PC-3 (cell line): Measurements from ENCODE around the gene WBP4. TPM values are rescaled to one million over a fixed set of nuclear protein-coding genes. Genes with fewer than 3 reads are reported as not detected.
A peak's percentile ranks its signal among the peaks of the same experiment; 100 is the strongest.

Source experiments
- ATAC-seq: fragments of 200-7000 bp; cut with Tn5 transposase; 2 replicates; pipeline ENCODE4 v1.9.1; 2020; ENCODE audit warnings: mild to moderate bottlenecking, moderate library complexity
- BruUV-seq: library from RNA; stranded (reverse); fragments of 400-500 nt; replicated peaks from 2 replicates; lab custom pipeline; 2021; lab: Mats Ljungman, UMichigan
- CTCF ChIA-PET: fragments of 300-600 bp; sonication (Branson Sonifier 250); formaldehyde crosslinking; loops from one replicate; lab custom pipeline; 2022; ENCODE audit warnings: antibody characterized with exemption; lab: Charles Lee
- POLR2A ChIA-PET: fragments of 300-600 bp; sonication (Branson Sonifier 250); formaldehyde crosslinking; loops from one replicate; lab custom pipeline; 2022; ENCODE audit warnings: antibody characterized with exemption; ENCODE audit not compliant: unreplicated experiment; lab: Charles Lee
- DNase-seq: peaks from one replicate; pipeline ENCODE4 v3.0.0-alpha.2; 2015
- H2AFZ ChIP-seq: fragments of 300-600 bp; sonication (generic); 2 replicates; pipeline ENCODE4 v1.6.0; 2016; ENCODE audit warnings: antibody characterized with exemption, low read length
- H3F3A ChIP-seq: fragments of 300-600 bp; sonication (generic); one replicate; pipeline ENCODE4 v1.6.0; 2017; ENCODE audit warnings: antibody characterized with exemption, low read length, control low read depth, mild to moderate bottlenecking; ENCODE audit not compliant: unreplicated experiment
- H3K27ac ChIP-seq: fragments of 300-600 bp; sonication (generic); 2 replicates; pipeline ENCODE4 v1.5.1; 2016; ENCODE audit warnings: mild to moderate bottlenecking, low read length
- H3K27me3 ChIP-seq: fragments of 300-600 bp; sonication (generic); 2 replicates; pipeline ENCODE4 v1.6.1; 2016; ENCODE audit warnings: low read length, mixed read lengths
- H3K36me3 ChIP-seq: fragments of 300-600 bp; sonication (generic); 2 replicates; pipeline ENCODE4 v1.6.1; 2016; ENCODE audit warnings: low read depth, mixed run types, low read length, mixed read lengths
- H3K4me1 ChIP-seq: fragments of 300-600 bp; sonication (generic); 2 replicates; pipeline ENCODE4 v1.5.1; 2016; ENCODE audit warnings: low read length; ENCODE audit not compliant: insufficient read depth
- H3K4me2 ChIP-seq: fragments of 300-600 bp; sonication (generic); 2 replicates; pipeline ENCODE4 v1.6.0; 2016; ENCODE audit warnings: low read length
- H3K4me3 ChIP-seq: fragments of 300-600 bp; sonication (generic); 2 replicates; pipeline ENCODE4 v1.5.1; 2016; ENCODE audit warnings: mild to moderate bottlenecking, low read length, mixed read lengths
- H3K79me2 ChIP-seq: fragments of 300-600 bp; sonication (generic); 2 replicates; pipeline ENCODE4 v1.6.1; 2017; ENCODE audit warnings: low read length, mixed read lengths
- H3K9ac ChIP-seq: fragments of 300-600 bp; sonication (generic); 2 replicates; pipeline ENCODE4 v1.6.0; 2016; ENCODE audit warnings: mild to moderate bottlenecking, low read length
- H3K9me2 ChIP-seq: fragments of 300-600 bp; sonication (generic); replicated peaks from 2 replicates; pipeline ENCODE4 v1.6.1; 2016; ENCODE audit warnings: mixed run types, low read length, mixed read lengths
- H3K9me3 ChIP-seq: fragments of 300-600 bp; sonication (generic); 2 replicates; pipeline ENCODE4 v1.6.1; 2016; ENCODE audit warnings: low read length, mixed read lengths
- H4K20me1 ChIP-seq: fragments of 300-600 bp; sonication (generic); 2 replicates; pipeline ENCODE4 v1.6.1; 2016; ENCODE audit warnings: low read length, mixed read lengths
- EZH2 ChIP-seq: fragments of 300-600 bp; sonication (generic); IDR thresholded peaks from one replicate; pipeline ENCODE4 v1.6.1; 2017; ENCODE audit warnings: antibody characterized with exemption, mild to moderate bottlenecking, low read length; ENCODE audit not compliant: unreplicated experiment
- EZH2phosphoT487 ChIP-seq: fragments of 300-600 bp; sonication (generic); IDR thresholded peaks from 2 replicates; pipeline ENCODE4 v1.6.1; 2018; ENCODE audit warnings: mild to moderate bottlenecking, antibody characterized with exemption, low read length, borderline replicate concordance
- intact Hi-C: fragments of 100-400 bp; cut with micrococcal nuclease; formaldehyde crosslinking; loops from 2 replicates; pipeline ENCODE4 v1.9.0; 2023
- total RNA-seq: library from RNA; depleted of rRNA; stranded (reverse); fragments of >200 nt; gene quantifications from 2 replicates; pipeline ENCODE4 v1.2.3, GENCODE V29; 2014
- TF ChIP-seq, protein P1 (sequence below): fragments of 300-600 bp; sonication (generic); conservative IDR thresholded peaks from 2 replicates; pipeline ENCODE4 v1.5.1; 2017; ENCODE audit warnings: antibody characterized with exemption, low read depth, mild to moderate bottlenecking, low read length

WBP4 gene
- total RNA-seq, 1 experiment from 2014 or later, result 7.3 TPM

DNA sequence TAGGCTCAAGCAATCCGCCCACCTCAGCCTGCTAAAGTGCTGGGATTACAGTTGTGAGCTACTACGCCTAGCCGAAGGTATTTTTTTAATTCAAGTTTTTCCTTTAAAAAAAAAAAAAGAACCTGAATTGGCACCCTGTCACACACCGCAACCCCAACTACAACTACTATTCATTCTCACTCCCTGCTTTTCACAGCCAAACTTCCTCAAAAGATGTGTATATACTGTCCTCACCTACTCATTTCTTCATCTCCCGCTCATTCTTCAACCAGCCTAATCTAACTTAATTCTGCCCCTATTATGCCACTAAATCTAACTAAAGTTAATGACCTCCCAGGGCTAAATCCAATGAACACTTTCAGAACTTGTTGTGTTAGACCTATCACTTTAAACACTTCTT is 12.7 kb upstream of the WBP4 start:
- no peak overlapping the region for H3K4me2 ChIP-seq
- H3K27me3 ChIP-seq, result no peaks in the 10 kb centered on the region
- no peak overlapping the region for H2AFZ ChIP-seq
- intact Hi-C loops, result no loop called here
- no peak overlapping the region for H3K9ac ChIP-seq
- H3K27ac ChIP-seq, result no peak overlapping the region
- ChIA-PET CTCF (no interaction called here), POLR2A (no interaction called here)
- no peaks in the 10 kb centered on the region for H3K36me3 ChIP-seq
- ATAC-seq (no peak), DNase-seq (no peak)
- H3K4me3 ChIP-seq, result no peak overlapping the region
- H4K20me1 ChIP-seq, result no peaks in the 10 kb centered on the region
- H3F3A ChIP-seq, result no peaks in the 10 kb centered on the region
- TF ChIP-seq, protein P1, sequence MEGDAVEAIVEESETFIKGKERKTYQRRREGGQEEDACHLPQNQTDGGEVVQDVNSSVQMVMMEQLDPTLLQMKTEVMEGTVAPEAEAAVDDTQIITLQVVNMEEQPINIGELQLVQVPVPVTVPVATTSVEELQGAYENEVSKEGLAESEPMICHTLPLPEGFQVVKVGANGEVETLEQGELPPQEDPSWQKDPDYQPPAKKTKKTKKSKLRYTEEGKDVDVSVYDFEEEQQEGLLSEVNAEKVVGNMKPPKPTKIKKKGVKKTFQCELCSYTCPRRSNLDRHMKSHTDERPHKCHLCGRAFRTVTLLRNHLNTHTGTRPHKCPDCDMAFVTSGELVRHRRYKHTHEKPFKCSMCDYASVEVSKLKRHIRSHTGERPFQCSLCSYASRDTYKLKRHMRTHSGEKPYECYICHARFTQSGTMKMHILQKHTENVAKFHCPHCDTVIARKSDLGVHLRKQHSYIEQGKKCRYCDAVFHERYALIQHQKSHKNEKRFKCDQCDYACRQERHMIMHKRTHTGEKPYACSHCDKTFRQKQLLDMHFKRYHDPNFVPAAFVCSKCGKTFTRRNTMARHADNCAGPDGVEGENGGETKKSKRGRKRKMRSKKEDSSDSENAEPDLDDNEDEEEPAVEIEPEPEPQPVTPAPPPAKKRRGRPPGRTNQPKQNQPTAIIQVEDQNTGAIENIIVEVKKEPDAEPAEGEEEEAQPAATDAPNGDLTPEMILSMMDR, result no peak
- TF ChIP-seq EZH2phosphoT487 (no peak), EZH2 (no peak)
- no peaks in the 10 kb centered on the region for H3K9me3 ChIP-seq
- H3K9me2 ChIP-seq, result no peaks in the 10 kb centered on the region
- H3K4me1 ChIP-seq, result peaks cover 11% of the 10 kb centered on the region
- H3K79me2 ChIP-seq, result peaks cover 30% of the 10 kb centered on the region
- BruUV-seq, result no TSS peak

DNA sequence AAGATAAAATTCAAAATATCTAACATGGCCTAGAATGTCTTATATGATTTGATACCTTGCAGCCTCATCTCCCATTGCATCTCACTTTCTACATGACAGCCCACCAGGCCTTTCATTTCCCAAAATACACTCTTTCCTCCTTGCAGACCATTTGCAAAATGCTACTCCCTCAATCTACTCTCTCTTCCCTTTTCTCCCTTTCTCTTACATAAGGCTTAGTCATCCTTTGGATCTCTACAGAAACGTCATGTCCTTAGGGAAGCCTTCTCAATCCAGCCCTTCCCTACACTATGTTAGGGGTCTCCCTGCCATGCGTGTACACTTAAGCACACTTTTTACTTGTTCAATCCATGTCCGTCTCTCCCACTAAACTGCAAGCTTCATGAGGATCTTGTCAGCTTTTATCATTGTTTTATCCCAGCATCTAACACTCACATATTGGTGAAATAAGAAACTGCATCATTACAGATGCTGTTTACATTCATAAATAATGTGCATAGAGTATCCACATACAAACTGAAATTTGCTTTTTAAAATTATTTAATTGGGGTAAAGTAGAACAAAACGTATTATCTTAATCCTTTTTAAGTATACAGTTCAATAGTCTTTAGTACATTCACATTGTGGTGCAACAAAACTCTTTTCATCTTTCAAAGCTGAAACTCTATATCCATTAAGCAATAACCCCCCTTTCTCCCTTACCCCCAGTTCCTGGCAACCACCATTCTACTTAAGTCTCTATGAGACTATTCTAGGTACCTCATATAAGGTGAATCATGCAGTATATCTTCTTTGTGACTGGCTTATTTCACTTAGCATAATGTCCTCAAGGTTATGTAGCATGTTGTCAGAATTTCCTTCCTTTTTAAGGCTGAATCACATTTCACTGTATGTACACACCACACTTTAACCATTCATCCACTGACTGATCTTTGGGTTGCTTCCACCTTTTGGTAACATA is 11.5 kb upstream of the WBP4 start:
- TF ChIP-seq, protein P1, result no peak
- TF ChIP-seq EZH2 (no peak), EZH2phosphoT487 (no peak)
- Histone ChIP-seq H3K9ac (no peak overlapping the region), H3K4me3 (no peak overlapping the region), H3K4me1 (peaks cover 16% of the 10 kb centered on the region), H3K9me2 (no peaks in the 10 kb centered on the region), H3K79me2 (peaks cover 30% of the 10 kb centered on the region), H3K4me2 (no peak overlapping the region), H3F3A (no peaks in the 10 kb centered on the region), H3K9me3 (no peaks in the 10 kb centered on the region), H3K36me3 (no peaks in the 10 kb centered on the region), H2AFZ (no peak overlapping the region), H3K27ac (no peak overlapping the region), H3K27me3 (no peaks in the 10 kb centered on the region), H4K20me1 (no peaks in the 10 kb centered on the region)
- ChIA-PET POLR2A (no interaction called here), CTCF (no interaction called here)
- DNase-seq (no peak), ATAC-seq (no peak)
- BruUV-seq, result no TSS peak
- intact Hi-C loops, result no loop called here

DNA sequence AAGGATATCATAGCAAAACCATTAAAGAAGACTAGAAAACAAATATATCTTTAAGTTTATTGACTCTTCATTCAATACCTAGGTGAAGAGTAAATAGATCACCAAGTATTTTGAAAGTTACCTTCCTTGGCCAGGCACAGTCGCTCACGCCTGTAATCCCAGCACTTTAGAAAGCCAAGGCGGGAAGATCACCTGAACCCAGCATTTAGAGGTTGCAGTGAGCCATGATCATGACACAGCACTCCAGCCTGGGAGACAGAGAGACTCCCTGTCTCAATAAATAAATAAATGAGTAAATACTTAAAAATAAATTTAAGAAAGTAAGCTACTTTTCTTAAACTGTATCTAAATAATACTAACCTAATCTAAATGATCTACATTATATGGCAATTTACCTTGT is 8.9 kb upstream of the WBP4 start:
- no peaks in the 10 kb centered on the region for H3K36me3 ChIP-seq
- CTCF ChIA-PET, result no interaction called here
- no peaks in the 10 kb centered on the region for H3K27me3 ChIP-seq
- H3K4me1 ChIP-seq, result peaks cover 16% of the 10 kb centered on the region
- no peaks in the 10 kb centered on the region for H3K9me2 ChIP-seq
- 0 out of 2 replicates have a peak overlapping the region, but pooled peaks have one; percentile 10 for H3K4me2 ChIP-seq
- TF ChIP-seq EZH2 (no peak), EZH2phosphoT487 (no peak)
- TF ChIP-seq, protein P1, result no peak
- H3K79me2 ChIP-seq, result peaks cover 54% of the 10 kb centered on the region
- intact Hi-C loops, result no loop called here
- no peaks in the 10 kb centered on the region for H4K20me1 ChIP-seq
- POLR2A ChIA-PET, result no interaction called here
- ATAC-seq, result peak; percentile 10; the same call in 1 of the 2 replicates
- no TSS peak for BruUV-seq
- 0 out of 2 replicates have a peak overlapping the region, but pooled peaks have one; percentile 25 for H3K9ac ChIP-seq
- H3K4me3 ChIP-seq, result no peak overlapping the region
- H3F3A ChIP-seq, result no peaks in the 10 kb centered on the region
- peak overlapping the region; percentile 45 for H3K27ac ChIP-seq
- no peak for DNase-seq
- H3K9me3 ChIP-seq, result no peaks in the 10 kb centered on the region
- H2AFZ ChIP-seq, result no peak overlapping the region
